ENCODE results near the gene KLK3. TPM values are rescaled to one million over a fixed set of nuclear protein-coding genes. Genes with fewer than 3 reads are reported as not detected.
"Not testable (repeated sequence)": the region's sequence is repeated elsewhere in the genome, so short reads cannot be mapped to it uniquely, and the experiment has no call there.

The KLK3 gene
- total RNA-seq, 1 donor from 2014 or later, result not detected

- Histone ChIP-seq H3K27me3 (ENCODE audit: low read depth) (peaks cover 12% of the 10 kb centered on the region), H3K27ac (no peak overlapping the region), H3K4me3 (no peak overlapping the region), H3K4me1 (no peaks in the 10 kb centered on the region), H3K36me3 (no peaks in the 10 kb centered on the region), H3K9me3 (no peaks in the 10 kb centered on the region)
- TF ChIP-seq CTCF (IDR thresholded peaks at IDR 0.05), result no peak
- DNase-seq, result no peak
- no peak for ATAC-seq
- intact Hi-C loops (cut with DNase I), result no loop called here
Observed at GRCh38 chr19:50890422-50891252, 35.9 kb downstream of the KLK3 start.

- no peaks in the 10 kb centered on the region for H3K4me1 ChIP-seq
- intact Hi-C loops (cut with DNase I), result no loop called here
- DNase-seq (no peak), ATAC-seq (no peak)
- no peaks in the 10 kb centered on the region for H3K36me3 ChIP-seq
- no peak for TF ChIP-seq CTCF (IDR thresholded peaks at IDR 0.05)
- no peaks in the 10 kb centered on the region for H3K9me3 ChIP-seq
- H3K27ac ChIP-seq, result no peak overlapping the region
- no peak overlapping the region for H3K4me3 ChIP-seq
- H3K27me3 ChIP-seq (ENCODE audit: low read depth), result peaks cover 12% of the 10 kb centered on the region
Observed at GRCh38 chr19:50891253-50891625, 36.5 kb downstream of the KLK3 start.

GRCh38 chr19:50893047-50893736 lies 38.5 kb downstream of the KLK3 start:
- DNase-seq (no peak), ATAC-seq (no peak)
- Histone ChIP-seq H3K27ac (no peak overlapping the region), H3K36me3 (no peaks in the 10 kb centered on the region), H3K9me3 (no peaks in the 10 kb centered on the region), H3K4me3 (no peak overlapping the region), H3K27me3 (ENCODE audit: low read depth) (peaks cover 11% of the 10 kb centered on the region), H3K4me1 (no peaks in the 10 kb centered on the region)
- intact Hi-C loops (cut with DNase I), result no loop called here
- TF ChIP-seq CTCF (IDR thresholded peaks at IDR 0.05), result no peak

- no peak for ATAC-seq
- TF ChIP-seq CTCF (IDR thresholded peaks at IDR 0.05), result no peak
- Histone ChIP-seq H3K4me3 (no peak overlapping the region), H3K4me1 (no peaks in the 10 kb centered on the region), H3K27me3 (ENCODE audit: low read depth) (peaks cover 9% of the 10 kb centered on the region), H3K36me3 (no peaks in the 10 kb centered on the region), H3K9me3 (no peaks in the 10 kb centered on the region), H3K27ac (no peak overlapping the region)
- intact Hi-C loops (cut with DNase I), result no loop called here
- no peak for DNase-seq
Observed at GRCh38 chr19:50894478-50895356, 40.0 kb downstream of the KLK3 start.

- H3K36me3 ChIP-seq; H3K27ac ChIP-seq; H3K4me3 ChIP-seq; intact Hi-C loops (cut with DNase I); H3K9me3 ChIP-seq; H3K4me1 ChIP-seq; ATAC-seq; DNase-seq: not testable (repeated sequence)
- H3K27me3 ChIP-seq (ENCODE audit: low read depth), result peaks cover 18% of the 10 kb centered on the region
Observed at GRCh38 chr19:50896089-50896590, 41.4 kb downstream of the KLK3 start.
